HG03066 (cell line): ENCODE measurements around the gene MIGA2.
A peak's percentile ranks its signal among the peaks of the same experiment; 100 is the strongest.

ENCODE experiments used
- ATAC-seq: cut with Tn5 transposase; IDR thresholded peaks from one replicate; pipeline ENCODE4 v1.9.1; 2021; ENCODE audit warnings: low read depth; ENCODE audit not compliant: unreplicated experiment

The MIGA2 gene

GRCh38 chr9:129069862-129070641, 33.6 kb downstream of the MIGA2 start:
- no peak for ATAC-seq

- ATAC-seq = no peak
Measured at GRCh38 chr9:129070696-129071525, 34.5 kb downstream of the MIGA2 start.

DNA sequence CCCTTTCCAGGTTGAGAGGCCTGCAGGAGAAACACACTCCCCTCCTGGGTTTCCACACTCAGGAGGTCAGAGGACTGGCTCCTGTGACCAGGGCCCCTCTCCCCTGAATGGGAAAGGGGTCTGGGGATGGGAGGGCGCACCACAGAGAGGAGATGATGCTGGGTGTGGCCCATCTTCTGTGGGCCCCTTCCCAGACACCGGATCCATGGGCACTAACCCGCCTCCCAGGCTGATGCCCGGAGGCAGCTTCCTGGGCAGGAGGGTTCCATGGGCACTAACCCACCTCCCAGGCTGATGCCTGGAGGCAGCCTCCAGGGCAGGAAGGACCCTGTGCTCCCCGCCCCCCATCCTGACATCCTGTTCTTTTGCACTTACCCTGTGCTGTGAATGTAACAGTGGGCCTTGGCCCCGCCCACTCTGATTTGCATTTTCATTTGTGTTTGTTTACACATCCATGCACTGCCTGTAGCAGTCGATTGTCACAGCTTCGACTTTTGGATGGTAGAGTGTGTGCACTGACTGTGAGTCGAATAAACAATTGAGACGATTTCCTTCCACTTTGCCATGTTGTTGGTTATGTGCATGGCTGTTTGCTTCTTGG, 35.2 kb downstream of the MIGA2 start:
- no peak for ATAC-seq

DNA sequence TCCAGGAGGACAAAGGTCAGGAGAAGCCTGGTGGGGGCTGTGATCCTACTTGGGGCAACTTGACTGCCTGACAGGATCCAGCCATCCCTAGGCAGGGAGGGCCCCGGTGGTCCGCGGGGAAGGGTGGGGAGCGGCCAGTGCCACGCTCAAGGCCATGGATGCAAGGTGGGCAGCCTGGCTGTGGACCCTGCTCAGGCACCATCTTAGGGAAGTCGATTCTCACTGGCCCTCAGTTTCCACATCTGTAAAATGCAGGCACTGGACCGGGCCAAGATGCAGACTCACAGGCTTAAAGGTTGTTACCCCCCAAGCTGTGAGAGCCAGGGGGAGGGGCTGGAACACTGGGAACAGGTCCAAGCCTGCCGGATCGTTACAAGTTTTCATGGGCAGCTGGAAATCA, 35.7 kb downstream of the MIGA2 start:
- ATAC-seq = no peak

DNA sequence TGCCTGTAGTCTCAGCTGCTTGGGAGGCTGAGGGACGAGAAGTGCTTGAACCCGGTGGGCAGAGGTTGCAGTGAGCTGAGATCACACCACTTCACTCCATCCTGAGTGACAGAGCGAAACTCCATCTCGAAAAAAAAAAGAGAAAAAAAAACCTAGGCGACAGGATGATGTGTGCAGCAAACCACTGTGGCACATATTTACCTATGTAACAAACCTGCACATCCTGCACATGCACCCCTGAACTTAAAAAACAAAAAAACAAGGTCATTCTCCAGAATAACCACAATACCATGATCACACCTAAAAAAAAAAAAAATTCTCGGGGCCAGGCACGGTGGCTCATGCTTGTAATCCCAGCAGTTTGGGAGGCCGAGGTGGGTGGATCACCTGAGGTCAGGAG, 37.0 kb downstream of the MIGA2 start:
- ATAC-seq = no peak

- ATAC-seq = no peak
Measured at GRCh38 chr9:129074106-129074505, 37.7 kb downstream of the MIGA2 start.

DNA sequence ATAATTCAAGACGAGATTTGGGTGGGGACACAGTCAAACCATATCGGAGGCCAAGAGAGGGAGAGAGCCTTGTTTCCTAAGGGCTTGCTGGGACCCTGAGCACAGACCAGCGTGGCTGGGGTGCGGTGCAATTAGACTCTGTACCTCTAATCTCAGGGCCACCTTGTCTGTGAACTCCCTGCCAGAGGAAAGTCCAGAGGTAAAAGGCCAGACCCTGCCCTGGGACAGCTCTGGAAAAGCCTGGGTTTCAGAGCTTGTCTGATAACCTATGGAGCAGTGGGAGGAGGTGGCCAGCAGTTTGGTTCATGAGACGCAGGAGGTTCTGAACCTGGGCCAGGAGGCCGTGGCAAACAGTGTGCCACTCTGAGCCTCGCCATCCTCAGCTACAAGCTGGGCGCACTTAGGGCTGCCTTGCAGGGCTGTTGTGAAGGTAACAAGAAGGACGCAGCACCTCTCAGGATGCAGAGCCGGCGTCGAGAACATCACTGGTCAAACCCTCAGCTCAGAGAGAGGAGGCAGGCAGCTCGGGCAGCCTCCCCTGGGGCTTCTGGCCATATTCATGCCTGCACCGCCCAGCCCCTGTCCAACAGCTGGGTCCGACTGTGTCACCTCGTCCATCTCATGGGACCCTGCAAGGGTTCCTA, 39.7 kb downstream of the MIGA2 start:
- ATAC-seq = no peak

DNA sequence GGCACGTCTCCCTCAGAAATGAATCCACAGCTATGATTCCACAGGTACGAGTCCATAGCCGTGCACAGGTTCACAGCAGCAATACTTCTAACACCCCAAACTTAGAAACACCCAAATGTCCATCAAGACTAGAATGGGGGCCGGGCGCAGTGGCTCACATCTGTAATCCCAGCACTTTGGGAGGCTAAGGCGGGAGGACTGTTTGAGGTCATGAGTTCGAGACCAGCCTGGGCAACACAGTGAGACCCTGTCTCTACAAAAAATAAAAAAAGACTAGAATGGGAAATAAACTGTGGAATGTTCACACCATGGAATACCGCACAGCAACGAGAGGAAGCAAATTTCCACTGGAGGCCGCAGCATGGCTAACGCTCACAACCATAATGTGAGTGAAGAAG, 40.2 kb downstream of the MIGA2 start:
- ATAC-seq = no peak

- ATAC-seq = no peak
Measured at GRCh38 chr9:129077236-129077635, 40.8 kb downstream of the MIGA2 start.

DNA sequence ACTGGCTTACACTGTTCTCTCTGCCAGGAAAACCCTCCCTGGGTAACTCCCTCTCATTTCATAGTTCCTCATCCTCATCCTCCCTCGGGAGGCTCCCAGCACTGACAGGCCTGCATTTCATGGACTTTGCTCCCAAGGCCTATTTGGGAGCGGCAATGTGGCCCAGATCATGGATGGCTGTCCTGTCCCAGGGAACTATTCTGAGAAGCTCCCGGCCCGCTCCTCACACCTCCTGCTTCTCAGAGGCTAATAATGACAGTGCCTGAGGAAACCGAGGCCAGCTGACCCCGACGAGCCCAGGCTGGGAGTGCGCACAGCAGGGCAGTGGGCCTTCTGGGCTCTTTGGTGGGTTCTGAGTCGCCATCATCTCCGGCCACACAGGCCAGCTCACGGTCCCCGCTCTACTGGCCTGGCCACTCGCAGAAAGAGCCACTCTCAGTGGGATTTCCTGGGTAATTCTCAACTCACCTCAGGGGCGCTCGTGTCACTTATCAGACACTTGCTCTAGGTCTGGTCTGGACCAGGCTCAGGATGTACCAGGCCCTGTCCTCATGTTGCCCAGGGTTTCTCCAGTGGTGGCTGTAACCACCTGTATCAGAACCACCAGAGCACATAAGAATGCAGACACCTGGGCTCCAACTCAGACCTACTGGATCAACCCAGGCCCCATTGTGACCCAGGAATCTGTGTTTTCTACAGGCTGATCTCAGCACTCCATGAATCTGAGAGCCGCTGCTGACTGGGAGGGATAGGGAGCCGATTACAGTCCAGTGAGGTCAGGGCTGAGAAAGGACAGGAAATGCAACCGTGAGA, 42.5 kb downstream of the MIGA2 start:
- ATAC-seq = no peak

DNA sequence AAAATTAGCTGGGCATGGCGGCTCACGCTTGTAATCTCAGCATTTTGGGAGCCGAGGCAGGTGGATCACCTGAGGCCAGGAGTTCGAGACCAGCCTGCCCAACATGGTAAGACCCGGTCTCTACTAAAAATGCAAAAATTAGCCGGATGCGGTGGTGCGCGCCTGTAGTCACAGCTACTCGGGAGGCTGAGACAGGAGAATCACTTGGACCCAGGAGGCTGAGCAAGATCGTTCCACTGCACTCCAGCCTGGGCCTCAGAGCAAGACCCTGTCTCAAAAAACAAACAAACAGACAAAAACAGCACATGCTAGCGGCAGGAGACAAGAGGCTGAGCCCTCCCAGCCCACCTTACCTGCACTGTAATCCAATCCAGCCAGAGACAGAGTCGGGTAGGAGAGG, 43.4 kb downstream of the MIGA2 start:
- ATAC-seq = no peak

DNA sequence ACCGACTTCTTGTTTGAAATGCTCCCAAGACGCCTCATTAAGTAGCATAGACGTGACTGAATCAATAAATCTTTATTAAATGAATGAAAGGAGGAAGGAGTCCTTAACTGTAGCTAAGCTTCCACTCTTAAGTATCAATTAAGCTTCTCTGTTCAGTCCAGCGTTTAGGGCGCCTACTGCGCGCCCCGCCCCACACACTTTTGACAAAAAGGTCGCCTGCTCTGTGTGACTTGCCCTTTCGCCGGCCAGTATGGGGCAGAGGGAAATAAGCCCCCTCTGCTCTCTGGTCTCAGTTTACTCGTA, 43.8 kb downstream of the MIGA2 start:
- ATAC-seq = no peak

GRCh38 chr9:129080601-129081387, 44.4 kb downstream of the MIGA2 start, which contains the start of gene DOLPP1:
Gene DOLPP1, plus strand, starts transcription at chr9:129081111. Its CDS starts 21 bp downstream, at chr9:129081132.
- peak; percentile 91 for ATAC-seq

GRCh38 chr9:129081388-129081904, 45.0 kb downstream of the MIGA2 start:
- no peak for ATAC-seq

- no peak for ATAC-seq
Measured at GRCh38 chr9:129084087-129084486, 47.7 kb downstream of the MIGA2 start.

GRCh38 chr9:129089246-129089645, 52.8 kb downstream of the MIGA2 start:
- no peak for ATAC-seq

DNA sequence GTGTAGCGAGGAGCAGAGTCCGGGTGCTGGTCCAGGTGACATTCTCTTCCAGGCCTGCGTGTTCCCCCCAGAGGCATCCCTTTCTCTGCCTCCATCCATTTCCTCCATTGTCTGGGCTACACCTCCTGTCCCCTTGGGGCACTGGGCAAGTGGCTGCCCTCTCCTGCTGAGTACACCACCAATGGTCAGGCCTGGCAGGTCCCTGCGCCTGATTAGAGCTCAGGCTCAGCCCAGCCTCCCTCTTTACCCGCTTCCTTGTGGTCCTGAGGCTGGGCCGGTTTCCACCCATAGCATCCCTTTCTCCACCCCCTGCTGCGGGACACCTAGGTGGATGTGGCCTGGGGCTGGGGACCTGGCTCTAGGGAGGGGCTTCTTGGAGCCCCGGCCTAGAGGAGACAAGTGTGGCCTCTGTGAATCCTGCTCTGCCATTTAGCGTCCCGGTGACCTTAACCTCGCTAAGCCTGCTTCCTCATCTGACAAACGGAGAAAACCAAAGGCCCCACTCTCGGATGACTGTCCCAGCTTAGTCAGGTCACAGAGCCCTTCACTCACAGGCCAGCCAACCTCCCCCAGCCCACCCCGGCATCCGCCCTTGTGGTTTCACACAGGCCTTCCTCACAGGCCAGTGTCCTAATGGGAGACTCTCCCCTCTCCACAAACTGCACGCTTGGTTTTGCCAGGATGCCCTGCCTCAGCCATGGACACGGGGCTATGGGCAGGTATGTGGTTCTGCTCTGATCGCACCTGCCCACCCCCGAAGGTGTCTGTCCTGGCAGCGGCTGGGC, 57.4 kb downstream of the MIGA2 start:
- ATAC-seq = no peak

- no peak for ATAC-seq
Measured at GRCh38 chr9:129094387-129095169, 58.2 kb downstream of the MIGA2 start.
